Mesenchymal stem cell (in vitro differentiated cells and primary cell): Measurements from ENCODE around the gene PID1.

ENCODE experiments used
- DNase-seq: peaks from one replicate; pipeline ENCODE4 v3.0.0-alpha.2; 2013
- H2AFZ ChIP-seq: one replicate; pipeline ENCODE4 v1.6.1; 2013; ENCODE audit warnings: low read depth, mild to moderate bottlenecking, control low read depth, inconsistent platforms, low read length, moderate library complexity
- H2AK5ac ChIP-seq: 2 replicates; pipeline ENCODE4 v1.6.1; 2013; ENCODE audit warnings: low read length, moderate library complexity, mild to moderate bottlenecking, inconsistent platforms; ENCODE audit not compliant: severe bottlenecking
- H2BK120ac ChIP-seq: one replicate; pipeline ENCODE4 v1.6.1; 2013; ENCODE audit warnings: low read depth, mild to moderate bottlenecking, inconsistent platforms, low read length, moderate library complexity
- H2BK12ac ChIP-seq, 2 experiments: one replicate each; pipeline ENCODE4 v1.6.1; 2013; ENCODE audit warnings: inconsistent platforms in 2 of 2, low read length in 2 of 2, mild to moderate bottlenecking in 2 of 2, moderate library complexity in 2 of 2, control low read depth in 1 of 2
- H2BK15ac ChIP-seq: one replicate; pipeline ENCODE4 v1.6.1; 2013; ENCODE audit warnings: mild to moderate bottlenecking, low read depth, inconsistent platforms; ENCODE audit not compliant: poor library complexity, severe bottlenecking
- H2BK5ac ChIP-seq: 2 replicates; pipeline ENCODE4 v1.6.1; 2013; ENCODE audit warnings: low read depth, mild to moderate bottlenecking, low read length, control low read depth, inconsistent platforms; ENCODE audit not compliant: poor library complexity, severe bottlenecking
- H3K14ac ChIP-seq, 2 experiments: one replicate each; pipeline ENCODE4 v1.6.1; 2013; ENCODE audit warnings: inconsistent platforms in 2 of 2, low read length in 2 of 2, control low read depth in 1 of 2, mild to moderate bottlenecking in 1 of 2, moderate library complexity in 1 of 2
- H3K18ac ChIP-seq, 2 experiments: one replicate each; pipeline ENCODE4 v1.6.1; 2013; ENCODE audit warnings: inconsistent platforms in 2 of 2, low read length in 2 of 2, control low read depth in 1 of 2, low read depth in 1 of 2, mild to moderate bottlenecking in 1 of 2
- H3K23ac ChIP-seq, 2 experiments: one replicate each; pipeline ENCODE4 v1.6.1; 2013; ENCODE audit warnings: inconsistent platforms in 2 of 2, low read length in 2 of 2, mild to moderate bottlenecking in 2 of 2, moderate library complexity in 2 of 2, control low read depth in 1 of 2
- H3K27ac ChIP-seq: 2 replicates; pipeline ENCODE4 v1.5.1; 2013; ENCODE audit warnings: mild to moderate bottlenecking, moderate library complexity, low read length, control low read depth, inconsistent platforms; ENCODE audit not compliant: poor library complexity, severe bottlenecking
- H3K27me3 ChIP-seq, 2 experiments: 2 replicates each; pipeline versions ENCODE4 v1.6.1 to v1.7.0; 2013; ENCODE audit warnings: low read length in 2 of 2, mild to moderate bottlenecking in 2 of 2, moderate library complexity in 2 of 2, control low read depth in 1 of 2, inconsistent platforms in 1 of 2; ENCODE audit not compliant: control insufficient read depth in 1 of 2, insufficient read depth in 1 of 2
- H3K36me3 ChIP-seq, 2 experiments: 2 replicates each; pipeline versions ENCODE4 v1.6.1 to v1.7.0; 2013; ENCODE audit warnings: low read length in 2 of 2, control low read depth in 1 of 2, inconsistent platforms in 1 of 2, low read depth in 1 of 2, mild to moderate bottlenecking in 1 of 2; ENCODE audit not compliant: insufficient read depth in 2 of 2, control insufficient read depth in 1 of 2
- H3K4ac ChIP-seq, 2 experiments: one replicate each; pipeline ENCODE4 v1.6.1; 2013; ENCODE audit warnings: inconsistent platforms in 2 of 2, low read length in 2 of 2, mild to moderate bottlenecking in 2 of 2, moderate library complexity in 2 of 2, control low read depth in 1 of 2, low read depth in 1 of 2
- H3K4me1 ChIP-seq: 2 replicates; pipeline ENCODE4 v1.6.1; 2013; ENCODE audit warnings: low read depth, low read length, control low read depth; ENCODE audit not compliant: control insufficient read depth, insufficient read depth
- H3K4me2 ChIP-seq: 2 replicates; pipeline ENCODE4 v1.6.1; 2013; ENCODE audit warnings: low read length, mild to moderate bottlenecking, inconsistent platforms; ENCODE audit not compliant: poor library complexity, severe bottlenecking
- H3K4me3 ChIP-seq, 2 experiments: 2 replicates each; pipeline versions ENCODE4 v1.5.1 to v1.7.0; 2013; ENCODE audit warnings: low read length in 2 of 2, mild to moderate bottlenecking in 2 of 2, control low read depth in 1 of 2, low read depth in 1 of 2; ENCODE audit not compliant: insufficient read depth in 1 of 2
- H3K79me1 ChIP-seq: replicated peaks from 2 replicates; pipeline ENCODE4 v1.6.1; 2013; ENCODE audit warnings: mild to moderate bottlenecking, control low read depth, low read length, inconsistent platforms; ENCODE audit not compliant: poor library complexity, severe bottlenecking
- H3K9ac ChIP-seq: 2 replicates; pipeline ENCODE4 v1.7.0; 2013; ENCODE audit warnings: mild to moderate bottlenecking, low read length, moderate library complexity
- H3K9me3 ChIP-seq: 2 replicates; pipeline ENCODE4 v1.7.0; 2013; ENCODE audit warnings: mild to moderate bottlenecking, low read length; ENCODE audit not compliant: control insufficient read depth
- H4K8ac ChIP-seq: one replicate; pipeline ENCODE4 v1.6.1; 2013; ENCODE audit warnings: inconsistent platforms, mild to moderate bottlenecking, low read length, moderate library complexity
- H4K91ac ChIP-seq: one replicate; pipeline ENCODE4 v1.6.1; 2013; ENCODE audit warnings: mild to moderate bottlenecking, low read length, inconsistent platforms
- WGBS: methylation state at CpG from one replicate; pipeline ENCODE4 v1.1.7; 2013; ENCODE audit warnings: mixed read lengths; 5-methylcytosine and 5-hydroxymethylcytosine counted together

The PID1 gene

DNA sequence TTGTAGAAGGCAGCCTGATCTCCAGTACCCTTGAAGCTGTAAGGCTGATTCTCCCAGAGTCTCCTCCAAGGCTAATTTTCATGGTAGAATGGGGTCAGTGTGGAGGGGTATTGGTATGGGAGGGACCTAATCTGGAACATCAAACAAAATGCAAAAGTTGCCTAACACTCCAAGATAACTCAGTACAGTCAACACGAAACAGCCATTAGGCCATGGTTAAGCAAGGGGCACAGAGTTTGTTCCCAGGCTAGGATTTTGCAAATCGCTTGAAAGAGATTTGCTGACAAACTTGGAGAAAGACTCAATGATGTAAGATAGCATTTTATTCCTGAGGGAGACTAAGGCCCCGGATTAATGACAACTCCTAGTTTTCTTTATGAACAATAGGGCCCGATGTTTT, 5.4 kb downstream of the PID1 start:
- WGBS: 84% methylated on average over 4 of the region's 4 CpGs
- no peak overlapping the region for H4K8ac ChIP-seq
- H3K27ac ChIP-seq: no peak overlapping the region
- H3K4ac ChIP-seq: no peak overlapping the region
- H3K23ac ChIP-seq: no peak overlapping the region
- H3K79me1 ChIP-seq: no peaks in the 10 kb centered on the region
- no peaks in the 10 kb centered on the region for H3K27me3 ChIP-seq
- no peak overlapping the region for H2AK5ac ChIP-seq
- no peak overlapping the region for H2BK120ac ChIP-seq
- no peak overlapping the region for H3K14ac ChIP-seq
- H2BK5ac ChIP-seq: no peak overlapping the region
- DNase-seq: no peak
- no peak overlapping the region for H2BK12ac ChIP-seq
- H3K9me3 ChIP-seq: peaks cover 9% of the 10 kb centered on the region
- H2AFZ ChIP-seq: no peak overlapping the region
- H3K9ac ChIP-seq: no peak overlapping the region
- H3K4me1 ChIP-seq: no peaks in the 10 kb centered on the region
- H3K4me2 ChIP-seq: no peak overlapping the region
- H3K36me3 ChIP-seq: peaks cover 0 to 12% of the 10 kb centered on the region in 2 experiments
- no peak overlapping the region for H3K18ac ChIP-seq
- no peak overlapping the region for H4K91ac ChIP-seq
- no peak overlapping the region for H2BK15ac ChIP-seq
- no peak overlapping the region for H3K4me3 ChIP-seq

DNA sequence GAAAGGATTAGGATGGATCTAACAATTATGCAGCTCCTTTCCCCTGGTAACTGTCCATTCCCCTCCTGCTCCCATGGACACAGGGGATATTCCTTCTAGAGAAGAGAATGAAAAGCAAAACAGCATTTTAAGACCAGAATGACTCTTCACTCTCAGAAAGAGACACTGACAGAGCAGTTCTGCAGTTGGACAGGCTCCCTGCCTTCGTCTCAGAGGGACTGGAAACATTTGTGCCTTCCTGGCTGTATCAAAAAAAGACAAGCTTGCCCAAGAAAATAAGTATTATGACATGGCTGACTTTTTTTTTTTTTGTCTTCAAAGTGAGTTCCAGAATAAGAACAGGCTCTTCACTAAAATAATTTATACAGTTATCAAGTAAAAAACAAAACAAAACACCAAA, 9.5 kb downstream of the PID1 start:
- H3K4me3 ChIP-seq: no peak overlapping the region
- H3K9ac ChIP-seq: no peak overlapping the region
- no peak overlapping the region for H2BK12ac ChIP-seq
- WGBS: 42% methylated on average over 1 of the region's 1 CpG
- H2BK120ac ChIP-seq: no peak overlapping the region
- no peak overlapping the region for H2AK5ac ChIP-seq
- H4K91ac ChIP-seq: no peak overlapping the region
- no peak overlapping the region for H2AFZ ChIP-seq
- no peak overlapping the region for H3K4me2 ChIP-seq
- H2BK5ac ChIP-seq: no peak overlapping the region
- H3K4ac ChIP-seq: no peak overlapping the region
- no peak overlapping the region for H2BK15ac ChIP-seq
- H3K79me1 ChIP-seq: no peaks in the 10 kb centered on the region
- H3K4me1 ChIP-seq: no peaks in the 10 kb centered on the region
- H3K27me3 ChIP-seq: no peaks in the 10 kb centered on the region
- H3K27ac ChIP-seq: no peak overlapping the region
- H3K9me3 ChIP-seq: peaks cover 10% of the 10 kb centered on the region
- no peak overlapping the region for H3K23ac ChIP-seq
- no peak overlapping the region for H3K18ac ChIP-seq
- no peak overlapping the region for H4K8ac ChIP-seq
- no peak overlapping the region for H3K14ac ChIP-seq
- peaks cover 0 to 12% of the 10 kb centered on the region in 2 experiments for H3K36me3 ChIP-seq
- no peak for DNase-seq

DNA sequence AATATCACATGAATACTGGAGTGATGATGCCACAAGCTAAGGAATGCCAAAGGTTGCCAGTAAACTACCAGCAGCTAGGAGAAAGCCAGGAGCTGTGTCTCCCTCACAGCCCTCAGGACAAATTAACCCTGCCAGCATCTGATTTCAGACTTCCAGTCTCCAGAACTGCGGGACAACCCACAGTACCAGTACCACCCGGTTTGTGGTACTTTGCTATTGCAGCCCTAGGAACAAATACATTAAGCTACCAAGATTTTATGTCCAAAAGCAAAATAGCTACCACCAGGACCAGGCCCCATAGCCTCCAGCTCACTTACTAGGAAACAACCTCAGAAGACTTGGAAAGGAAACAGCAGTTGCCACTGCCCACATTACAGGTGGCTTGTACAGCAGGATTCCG, 10.0 kb downstream of the PID1 start:
- Histone ChIP-seq H3K27ac (no peak overlapping the region), H3K9ac (no peak overlapping the region), H2AFZ (no peak overlapping the region), H4K8ac (no peak overlapping the region), H3K36me3 (peaks cover 0 to 12% of the 10 kb centered on the region in 2 experiments), H3K79me1 (no peaks in the 10 kb centered on the region), H3K23ac (no peak overlapping the region), H2BK120ac (no peak overlapping the region), H4K91ac (no peak overlapping the region), H3K14ac (no peak overlapping the region), H3K4me2 (no peak overlapping the region), H3K4me1 (no peaks in the 10 kb centered on the region), H2BK15ac (no peak overlapping the region), H3K27me3 (no peaks in the 10 kb centered on the region), H3K4ac (no peak overlapping the region), H2BK5ac (no peak overlapping the region), H3K4me3 (no peak overlapping the region), H2BK12ac (no peak overlapping the region), H2AK5ac (no peak overlapping the region), H3K9me3 (peaks cover 10% of the 10 kb centered on the region), H3K18ac (no peak overlapping the region)
- no peak for DNase-seq
- WGBS: 60% methylated on average over 3 of the region's 3 CpGs

GRCh38 chr2:229257985-229258384, 13.1 kb downstream of the PID1 start:
- Histone ChIP-seq H3K4me3 (no peak overlapping the region), H2BK15ac (no peak overlapping the region), H3K36me3 (peaks cover 0 to 16% of the 10 kb centered on the region in 2 experiments), H2BK12ac (no peak overlapping the region), H3K4me1 (no peaks in the 10 kb centered on the region), H3K9me3 (peaks cover 10% of the 10 kb centered on the region), H2BK5ac (no peak overlapping the region), H3K27ac (no peak overlapping the region), H4K8ac (no peak overlapping the region), H3K27me3 (no peaks in the 10 kb centered on the region), H3K14ac (no peak overlapping the region), H3K9ac (no peak overlapping the region), H2BK120ac (no peak overlapping the region), H3K4me2 (no peak overlapping the region), H3K79me1 (no peaks in the 10 kb centered on the region), H3K4ac (no peak overlapping the region), H2AK5ac (no peak overlapping the region), H2AFZ (no peak overlapping the region), H3K23ac (no peak overlapping the region), H4K91ac (no peak overlapping the region), H3K18ac (no peak overlapping the region)
- 69% methylated on average over 2 of the region's 2 CpGs for WGBS
- no peak for DNase-seq
